ENCODE measurements around the gene SGTB.

SGTB gene

GRCh38 chr5:65721720-65722574 is at the start of gene SGTB, which contains the start of gene NLN:
Gene SGTB, minus strand, starts transcription at chr5:65722109. Its CDS starts 1,302 bp downstream, at chr5:65720807.
Gene NLN, plus strand, starts transcription at chr5:65722205. Its CDS starts 169 bp downstream, at chr5:65722374.
- Histone ChIP-seq H3K4me3 (ENCODE audit: low read depth, low read length) (peak within 1 kb of the TSS; percentile 90), H3K4me1 (no peaks in the 10 kb centered on the region), H3K79me2 (no peaks in the 10 kb centered on the region), H3K4me2 (ENCODE audit: low read length) (peak within 1 kb of the TSS; percentile 99), H3K27me3 (ENCODE audit: control insufficient read depth, insufficient read depth, low read length) (no peaks in the 10 kb centered on the region), H3K9ac (peak within 1 kb of the TSS; percentile 55), H3K27ac (peak within 1 kb of the TSS; percentile 46), H2AFZ (peak within 1 kb of the TSS; percentile 97), H3K9me3 (ENCODE audit: control insufficient read depth, low read length) (no peaks in the 10 kb centered on the region), H3K36me3 (ENCODE audit: control insufficient read depth, insufficient read depth, low read length) (no peaks in the 10 kb centered on the region)
- no peak for TF ChIP-seq CTCF (IDR thresholded peaks at IDR 0.05)

- H2AFZ ChIP-seq: no peak overlapping the region
- H3K27ac ChIP-seq: no peak overlapping the region
- H3K4me2 ChIP-seq (ENCODE audit: low read length): no peak overlapping the region
- no peaks in the 10 kb centered on the region for H3K36me3 ChIP-seq (ENCODE audit: control insufficient read depth, insufficient read depth, low read length)
- no peaks in the 10 kb centered on the region for H3K79me2 ChIP-seq
- no peaks in the 10 kb centered on the region for H3K4me1 ChIP-seq
- no peak for TF ChIP-seq CTCF (IDR thresholded peaks at IDR 0.05)
- H3K4me3 ChIP-seq (ENCODE audit: low read depth, low read length): no peak overlapping the region
- H3K9me3 ChIP-seq (ENCODE audit: control insufficient read depth, low read length): no peaks in the 10 kb centered on the region
- no peak overlapping the region for H3K9ac ChIP-seq
- no peaks in the 10 kb centered on the region for H3K27me3 ChIP-seq (ENCODE audit: control insufficient read depth, insufficient read depth, low read length)
Measured at GRCh38 chr5:65771266-65771665, 49.4 kb upstream of the SGTB start.

- no peak for TF ChIP-seq CTCF (IDR thresholded peaks at IDR 0.05)
- H3K4me1 ChIP-seq: no peaks in the 10 kb centered on the region
- no peak overlapping the region for H2AFZ ChIP-seq
- H3K79me2 ChIP-seq: no peaks in the 10 kb centered on the region
- H3K36me3 ChIP-seq (ENCODE audit: control insufficient read depth, insufficient read depth, low read length): no peaks in the 10 kb centered on the region
- no peak overlapping the region for H3K4me2 ChIP-seq (ENCODE audit: low read length)
- no peak overlapping the region for H3K4me3 ChIP-seq (ENCODE audit: low read depth, low read length)
- no peak overlapping the region for H3K9ac ChIP-seq
- no peak overlapping the region for H3K27ac ChIP-seq
- H3K27me3 ChIP-seq (ENCODE audit: control insufficient read depth, insufficient read depth, low read length): no peaks in the 10 kb centered on the region
- H3K9me3 ChIP-seq (ENCODE audit: control insufficient read depth, low read length): no peaks in the 10 kb centered on the region
Measured at GRCh38 chr5:65769539-65769938, 47.6 kb upstream of the SGTB start.

GRCh38 chr5:65768723-65769346 is 46.9 kb upstream of the SGTB start:
- H3K9me3 ChIP-seq (ENCODE audit: control insufficient read depth, low read length): no peaks in the 10 kb centered on the region
- H3K4me3 ChIP-seq (ENCODE audit: low read depth, low read length): no peak overlapping the region
- H3K27ac ChIP-seq: no peak overlapping the region
- H3K4me1 ChIP-seq: no peaks in the 10 kb centered on the region
- no peak overlapping the region for H2AFZ ChIP-seq
- H3K4me2 ChIP-seq (ENCODE audit: low read length): no peak overlapping the region
- H3K79me2 ChIP-seq: no peaks in the 10 kb centered on the region
- H3K27me3 ChIP-seq (ENCODE audit: control insufficient read depth, insufficient read depth, low read length): no peaks in the 10 kb centered on the region
- no peaks in the 10 kb centered on the region for H3K36me3 ChIP-seq (ENCODE audit: control insufficient read depth, insufficient read depth, low read length)
- H3K9ac ChIP-seq: no peak overlapping the region
- TF ChIP-seq CTCF (IDR thresholded peaks at IDR 0.05): no peak

All from parathyroid adenoma (tissue), 2 donors.